C4-2B (cell line): Measurements from ENCODE around the gene NSD1.

Source experiments
- CTCF ChIP-seq: fragments of 450-650 bp; conservative IDR thresholded peaks from 2 replicates; pipeline ENCODE4 v1.5.1; 2017; ENCODE audit warnings: mild to moderate bottlenecking
- ZFX ChIP-seq: fragments of 450-650 bp; IDR thresholded peaks from 2 replicates; pipeline ENCODE4 v1.6.1; 2017

- TF ChIP-seq CTCF (no peak), ZFX (no peak)
These were observed 92.2 kb downstream of the NSD1 start for GRCh38 chr5:177225798-177226197.
